Stomach (tissue), 4 donors: ENCODE results near the gene FBXO27.

Experiments
- CTCF ChIP-seq, 7 experiments: fragments of 450-650 bp in 4 of 7; fragments of 200-600 bp in 3 of 7; sonication (generic) in 3 of 7; IDR thresholded peaks; one replicate each; pipeline ENCODE4 v1.5.1; 2016 to 2019; ENCODE audit warnings: antibody characterized with exemption in 7 of 7, control low read depth in 2 of 7, mild to moderate bottlenecking in 1 of 7
- POLR2A ChIP-seq, 4 donors: fragments of 450-650 bp; IDR thresholded peaks; one replicate each; pipeline ENCODE4 v1.6.1; 2016; ENCODE audit warnings: antibody characterized with exemption in 4 of 4, control low read depth in 2 of 4, mild to moderate bottlenecking in 1 of 4, moderate library complexity in 1 of 4
- POLR2AphosphoS5 ChIP-seq, 3 donors: sonication (generic); formaldehyde crosslinking; IDR thresholded peaks; one replicate each; pipeline ENCODE4 v1.6.1; 2016; ENCODE audit warnings: antibody characterized with exemption in 3 of 3

- TF ChIP-seq CTCF (IDR thresholded peaks at IDR 0.05) (no peak), POLR2A (IDR thresholded peaks at IDR 0.05) (no peak), POLR2AphosphoS5 (IDR thresholded peaks at IDR 0.05) (no peak)
These were observed 42.6 kb upstream of the FBXO27 start for GRCh38 chr19:39074942-39075341.
